GM18909 (cell line): Measurements from ENCODE around the gene SMU1.
A peak's percentile ranks its signal among the peaks of the same experiment; 100 is the strongest.
"Not testable (repeated sequence)": the region's sequence is repeated elsewhere in the genome, so short reads cannot be mapped to it uniquely, and the experiment has no call there.

Experiments used
- ATAC-seq: cut with Tn5 transposase; IDR thresholded peaks from one replicate; pipeline ENCODE4 v1.9.1; 2021; ENCODE audit warnings: mild to moderate bottlenecking; ENCODE audit not compliant: unreplicated experiment, poor library complexity

Gene SMU1

DNA sequence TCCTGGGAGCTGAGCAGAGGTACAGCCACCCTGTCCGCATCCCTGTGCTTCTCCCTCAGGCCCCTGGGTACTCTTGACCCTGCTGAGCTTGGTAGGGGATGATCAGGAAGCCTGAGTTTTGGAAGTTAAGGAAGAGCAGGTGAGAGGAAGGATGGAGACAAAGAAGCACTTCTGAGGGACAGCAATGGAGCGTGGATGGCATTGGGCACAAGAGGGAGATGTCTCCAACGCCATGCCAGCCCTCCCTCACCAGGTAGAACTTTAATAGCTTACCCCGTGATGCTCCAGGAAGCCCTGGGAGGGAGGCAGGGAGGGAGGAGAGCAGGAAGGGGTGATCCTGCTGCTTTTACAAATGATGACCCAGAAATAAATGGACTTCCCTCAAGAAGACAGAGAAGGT, 29.9 kb upstream of the SMU1 start:
- ATAC-seq: no peak

DNA sequence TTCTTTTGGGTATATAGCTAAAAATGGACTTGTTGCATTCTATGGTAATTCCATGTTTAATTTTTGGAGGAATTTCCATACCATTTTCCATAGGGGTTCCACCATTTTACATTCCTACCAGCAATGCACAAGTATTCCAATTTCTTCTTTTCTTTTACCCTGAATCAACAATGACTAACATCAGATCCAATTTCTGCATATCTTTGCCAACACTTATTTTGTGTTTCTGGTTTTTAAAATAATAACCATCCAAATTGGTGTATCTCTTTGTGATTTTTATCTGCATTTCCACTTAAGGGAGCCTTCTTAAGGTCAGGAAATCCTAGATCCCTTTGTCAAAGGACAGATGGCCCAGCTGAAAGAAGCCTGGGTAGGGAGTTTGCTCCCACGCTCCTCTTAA, 29.5 kb upstream of the SMU1 start:
- ATAC-seq: no peak

DNA sequence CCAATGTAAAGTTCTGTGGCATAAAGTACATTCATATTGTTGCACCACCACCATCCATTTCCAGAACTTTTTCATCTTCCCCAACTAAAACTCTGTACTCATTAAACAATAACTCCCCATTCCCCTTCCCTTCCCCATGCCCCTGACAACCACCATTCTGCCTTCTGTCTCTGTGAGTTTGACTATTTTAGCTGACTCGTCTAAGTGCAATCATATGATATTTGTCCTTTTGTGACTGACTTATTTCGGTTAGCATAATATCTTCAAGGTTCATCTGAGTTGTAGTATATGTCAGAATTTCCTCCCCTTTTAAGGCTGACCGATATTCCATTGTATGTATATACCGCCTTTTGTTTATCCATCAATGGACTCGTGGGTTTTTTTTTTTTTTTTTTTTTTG, 29.0 kb upstream of the SMU1 start:
- ATAC-seq: no peak

DNA sequence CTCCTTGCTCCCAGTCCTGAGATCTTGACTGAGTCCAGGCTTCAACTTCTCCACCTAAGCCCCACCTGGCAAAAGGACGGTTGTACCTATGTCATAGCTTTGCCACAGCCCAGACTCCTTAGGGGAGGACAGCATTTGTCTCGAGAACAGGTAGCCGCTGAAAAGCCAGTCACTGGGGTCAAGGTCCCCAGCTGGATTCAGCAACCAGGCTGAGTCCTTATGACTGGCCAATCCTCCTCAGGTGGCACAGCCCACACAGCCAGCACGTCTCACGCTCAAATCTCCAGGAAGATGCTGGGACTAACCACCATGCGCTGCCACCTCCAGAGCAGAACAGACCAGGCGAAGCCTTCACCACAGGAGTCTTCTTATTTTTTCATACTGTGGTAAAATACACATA, 27.9 kb upstream of the SMU1 start:
- ATAC-seq: no peak

DNA sequence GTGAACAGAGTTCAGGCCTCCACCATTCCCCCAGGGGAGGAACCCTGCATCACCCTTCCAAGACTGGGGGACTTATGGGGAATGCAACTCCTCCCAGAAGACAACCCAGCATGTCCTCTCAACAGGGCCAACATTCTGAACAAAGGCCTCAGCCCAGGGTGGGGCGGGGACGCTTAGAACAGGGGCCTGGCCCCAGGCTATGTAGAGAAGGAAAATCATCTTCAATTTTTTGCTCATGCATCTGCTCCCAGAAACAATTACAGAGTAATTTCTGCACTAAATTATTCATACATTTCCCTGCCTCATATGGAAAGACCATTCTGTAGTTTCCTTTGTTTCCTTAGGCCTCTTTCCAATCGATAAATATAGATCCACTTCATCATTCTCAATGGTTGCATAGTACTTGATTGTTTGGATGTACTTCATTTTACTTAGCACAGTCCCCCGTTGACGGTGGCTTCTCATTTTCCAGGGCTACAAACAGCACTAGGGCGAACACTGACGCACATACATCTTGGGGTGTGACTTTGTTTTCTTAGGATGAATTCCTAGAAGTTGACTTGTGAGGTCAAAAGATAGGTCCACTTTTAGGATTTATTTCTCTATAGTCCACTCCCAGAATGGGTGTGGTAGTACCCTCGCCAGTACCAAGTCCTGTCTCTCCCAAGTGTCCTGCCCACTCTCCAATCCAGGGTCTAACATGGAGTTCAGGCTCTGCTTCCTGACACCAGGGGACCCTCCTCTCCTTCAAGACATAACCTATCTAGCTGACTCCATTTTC, 27.2 kb upstream of the SMU1 start:
- ATAC-seq: no peak

DNA sequence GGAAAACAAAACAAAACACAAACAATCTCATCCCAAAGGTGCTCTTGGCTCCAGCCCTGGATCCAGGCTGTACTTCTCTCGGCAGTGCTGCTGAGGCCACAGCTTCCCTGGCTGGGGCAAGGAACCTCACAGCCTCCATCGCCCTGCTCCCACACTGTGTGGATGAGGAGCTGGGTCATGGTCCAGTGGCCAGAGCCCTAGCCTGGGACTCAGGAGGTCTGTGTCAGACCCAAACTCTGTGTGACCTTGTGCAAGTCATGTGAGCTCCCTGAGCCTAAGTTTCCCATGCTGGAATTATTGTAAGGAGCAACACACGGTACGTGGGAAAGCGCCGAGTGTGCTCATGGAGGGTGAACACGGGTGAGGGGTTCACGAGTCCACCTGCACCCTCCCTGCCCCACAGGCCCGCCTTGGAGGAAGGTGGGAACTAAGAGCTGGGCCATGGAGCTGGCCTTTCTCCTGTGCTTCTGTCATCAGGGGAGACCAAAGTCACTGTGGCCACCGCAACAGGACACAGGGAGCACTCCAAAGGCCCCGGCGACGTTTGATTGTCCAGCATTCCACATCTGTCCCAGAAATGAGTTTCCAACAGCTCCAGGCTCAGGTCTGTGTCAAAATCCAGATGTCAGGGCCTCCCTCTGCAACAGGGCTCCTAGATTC, 26.2 kb upstream of the SMU1 start:
- ATAC-seq: no peak

DNA sequence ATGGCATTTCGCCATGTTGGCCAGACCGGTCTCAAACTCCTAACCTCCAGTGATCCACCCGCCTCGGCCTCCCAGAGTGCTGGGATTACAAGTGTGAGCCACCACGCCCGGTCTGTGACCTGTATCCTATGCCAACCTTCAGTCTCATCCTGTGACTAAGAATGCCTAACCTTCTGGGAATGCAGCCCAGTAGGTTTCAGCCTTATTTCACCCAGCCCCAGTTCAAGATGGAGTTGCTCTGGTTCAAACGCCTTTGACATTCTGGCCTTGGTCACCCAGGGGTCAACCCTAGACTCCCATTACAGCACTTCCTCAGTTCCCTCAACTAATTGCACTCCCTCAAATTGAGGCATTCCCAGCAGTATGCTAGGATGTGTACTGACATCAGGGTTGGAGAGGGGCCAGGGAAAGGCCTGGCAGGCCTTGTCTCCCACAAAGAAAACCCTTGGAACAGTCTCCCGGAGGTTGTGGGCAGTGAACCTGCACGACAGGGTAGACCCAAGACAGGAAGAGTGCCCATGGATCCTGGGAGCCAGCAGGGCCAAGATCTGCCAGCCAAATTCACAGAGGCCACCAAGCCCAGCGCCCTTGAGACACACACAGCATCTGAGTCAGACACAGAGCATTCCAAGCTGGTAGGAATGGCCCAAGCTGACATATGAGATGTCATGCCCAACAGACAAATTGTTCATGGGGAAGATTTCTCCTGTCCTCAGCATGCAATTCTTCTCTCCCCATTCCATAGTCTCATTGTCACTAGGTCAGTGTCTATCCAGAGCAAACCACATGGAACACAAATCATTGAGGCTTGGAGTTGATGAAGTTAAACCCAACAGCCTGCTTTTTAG, 24.9 kb upstream of the SMU1 start:
- no peak for ATAC-seq

DNA sequence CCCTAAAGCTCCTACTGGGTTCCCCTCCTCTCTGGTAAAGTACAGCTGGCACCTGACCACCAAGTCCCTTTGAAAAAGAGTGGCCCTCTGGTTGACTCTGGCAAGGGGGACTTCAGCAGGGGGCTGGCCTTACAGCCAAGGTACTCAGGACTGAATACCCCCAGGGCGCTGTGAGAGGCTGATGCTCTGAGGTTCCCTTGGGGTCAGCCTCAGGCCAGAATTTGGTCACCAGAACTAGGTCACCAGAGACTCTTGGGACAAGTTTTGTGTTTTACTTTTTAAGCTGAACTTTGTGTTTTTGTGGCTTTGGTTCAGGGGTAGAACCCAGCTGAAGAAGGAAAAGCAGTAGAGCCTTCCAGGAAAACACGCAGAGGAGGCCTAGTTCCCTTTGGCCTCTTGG, 23.3 kb upstream of the SMU1 start:
- ATAC-seq: no peak

DNA sequence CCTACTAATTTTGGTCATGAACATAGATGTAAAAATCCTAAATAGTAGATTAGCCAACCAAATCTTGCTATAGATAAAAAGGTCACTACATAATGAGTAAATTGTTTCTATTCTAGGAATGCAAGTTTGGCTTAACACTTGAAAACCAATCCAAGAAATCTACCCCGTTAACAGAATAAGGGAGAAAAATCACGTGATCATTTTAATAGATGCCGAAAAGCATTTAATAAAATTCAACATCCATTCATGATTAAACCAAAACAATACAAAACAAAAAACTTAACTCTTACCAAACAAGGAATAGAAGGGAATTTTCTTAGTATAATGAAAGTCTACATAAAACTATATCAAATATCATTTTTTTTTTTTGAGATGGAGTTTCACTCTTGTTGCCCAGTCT, 20.7 kb upstream of the SMU1 start:
- no peak for ATAC-seq

DNA sequence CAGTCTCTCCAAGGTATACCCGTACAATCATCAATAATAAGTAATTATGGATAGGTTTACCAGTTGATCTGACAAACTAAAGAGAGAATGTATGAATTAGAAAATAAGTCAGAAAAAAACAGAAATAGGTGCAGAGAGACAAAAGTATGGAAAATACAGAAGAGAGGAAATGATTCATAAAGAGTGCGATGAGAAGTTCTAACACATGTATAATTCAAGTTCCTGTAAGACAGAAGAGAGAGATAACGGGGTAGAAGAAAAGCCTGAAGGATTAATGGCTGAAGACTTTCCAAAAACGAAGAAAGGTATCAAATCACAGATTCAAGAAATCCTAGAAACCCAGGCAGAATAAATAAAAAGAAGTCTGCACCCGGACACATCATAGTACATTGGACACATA, 16.2 kb upstream of the SMU1 start:
- ATAC-seq: no peak

DNA sequence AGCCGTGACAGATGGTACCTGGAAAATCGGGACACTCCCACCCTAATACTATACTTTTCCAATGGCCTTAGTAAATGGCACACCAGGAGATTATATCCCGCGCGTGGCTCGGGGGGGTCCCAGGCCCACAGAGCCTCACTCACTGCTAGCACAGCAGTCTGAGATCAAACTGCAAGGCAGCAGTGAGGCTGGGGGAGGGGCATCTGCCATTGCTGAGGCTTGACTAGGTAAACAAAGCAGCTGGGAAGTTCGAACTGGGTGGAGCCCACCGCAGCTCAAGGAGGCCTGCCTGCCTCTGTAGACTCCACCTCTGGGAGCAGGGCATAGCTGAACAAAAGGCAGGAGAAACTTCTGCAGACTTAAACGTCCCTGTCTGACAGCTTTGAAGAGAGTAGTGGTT, 9.2 kb upstream of the SMU1 start:
- ATAC-seq: not testable (repeated sequence)

DNA sequence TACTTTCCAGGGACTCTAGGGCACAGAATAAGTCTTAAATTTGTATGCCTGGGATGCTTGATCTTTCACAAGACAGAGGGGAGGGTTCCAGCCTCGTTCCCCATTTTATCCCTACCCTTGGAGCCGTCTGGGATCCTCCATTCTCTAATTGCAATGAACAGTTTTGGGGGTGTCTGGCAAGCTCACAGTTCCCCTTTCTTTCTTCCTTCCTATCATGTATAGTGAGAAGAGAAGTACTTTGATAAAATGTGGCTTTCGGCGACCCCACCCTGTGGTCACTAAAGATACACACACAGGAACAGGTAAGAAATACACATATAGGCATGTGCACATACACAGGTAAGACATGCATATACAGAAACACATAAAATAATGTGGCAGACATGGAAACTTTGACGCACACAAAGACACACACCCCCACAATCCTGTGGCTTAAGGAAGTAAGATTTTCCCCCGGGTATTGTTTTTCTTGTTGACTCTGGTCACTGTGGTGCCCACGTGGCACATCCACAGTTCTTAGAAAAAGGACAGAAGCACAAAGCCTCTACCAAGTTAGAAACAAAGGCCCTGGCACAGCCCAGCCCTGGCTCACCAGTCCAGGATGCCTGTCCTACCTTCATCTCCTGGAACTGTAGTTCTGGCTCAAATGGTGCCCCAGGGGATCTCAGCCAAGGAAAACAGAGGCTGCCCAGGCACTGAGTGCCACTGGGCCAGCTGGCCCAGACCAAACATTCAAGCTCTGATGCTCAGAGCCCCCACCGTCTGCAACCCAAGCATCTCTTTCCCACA, 6.3 kb upstream of the SMU1 start:
- peak; percentile 37 for ATAC-seq

DNA sequence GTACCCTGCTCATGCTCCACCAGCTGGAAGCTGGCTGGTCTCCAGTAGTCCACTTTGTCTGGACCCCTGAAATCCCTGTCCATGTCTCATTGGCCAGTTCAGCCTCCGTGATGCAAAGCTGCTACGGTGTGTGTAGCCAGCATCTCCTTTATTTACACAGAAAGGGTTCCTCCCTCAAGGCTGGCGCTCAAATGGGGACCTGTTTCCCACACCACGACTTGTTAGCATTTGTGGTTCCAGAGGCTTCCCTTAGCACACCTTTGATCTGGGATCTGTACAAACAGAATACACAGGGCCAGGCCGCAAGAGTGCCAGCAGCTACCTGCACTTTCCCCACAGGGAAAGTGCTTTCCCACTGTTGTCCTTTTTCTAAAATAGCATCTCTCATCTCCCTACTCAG, 5.7 kb upstream of the SMU1 start:
- no peak for ATAC-seq

DNA sequence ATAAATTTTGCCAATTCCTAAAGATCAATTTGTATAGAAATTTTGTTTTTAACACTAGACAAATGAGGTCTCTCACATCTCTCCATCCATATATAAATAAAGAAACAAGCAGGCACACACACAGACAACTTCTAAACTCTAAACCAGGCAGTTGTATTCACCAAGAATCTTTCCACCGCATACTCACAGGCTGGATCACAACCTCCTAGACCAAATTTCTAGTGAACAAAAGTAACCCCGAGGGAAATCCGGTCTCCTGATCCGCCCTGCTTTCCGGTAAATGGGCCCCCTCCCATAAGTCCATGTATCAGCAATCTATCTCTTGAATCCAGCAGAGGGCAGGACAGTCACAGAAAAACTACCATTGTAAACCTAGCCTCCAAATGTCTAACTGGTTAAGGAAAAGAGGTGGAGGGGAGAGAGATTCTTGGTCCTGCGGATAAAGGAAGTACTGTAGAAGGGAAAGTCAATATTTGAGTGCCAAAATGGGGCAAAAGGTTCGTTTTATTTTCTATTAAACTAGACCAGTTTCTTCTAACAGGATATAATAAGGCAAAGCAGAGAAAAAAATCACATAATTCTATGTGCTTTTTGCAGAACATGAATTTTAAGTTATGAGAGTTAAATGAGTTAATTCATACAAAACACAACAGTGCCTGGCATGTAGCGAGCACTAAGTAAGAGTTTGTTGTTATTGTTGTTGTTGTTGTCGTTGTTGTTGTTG, 4.8 kb upstream of the SMU1 start:
- ATAC-seq: peak; percentile 39

DNA sequence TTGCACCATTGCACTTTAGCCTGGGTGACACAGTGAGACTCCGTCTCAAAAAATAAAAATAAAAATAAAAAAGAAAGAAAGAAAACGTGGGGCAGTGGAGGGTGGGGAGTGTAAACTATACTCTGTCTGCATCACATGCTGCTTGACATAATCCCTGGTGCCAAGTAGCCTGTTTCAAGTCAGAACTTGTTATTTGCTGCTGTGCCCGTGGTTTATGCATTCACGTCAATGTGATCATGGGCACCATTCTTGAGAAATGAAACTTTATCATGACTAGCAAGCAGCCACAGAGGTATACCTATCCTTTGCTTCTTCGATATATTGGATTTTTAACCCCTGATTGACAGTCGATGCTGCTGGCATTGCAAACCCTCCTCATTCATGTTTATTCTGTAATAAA, 4.1 kb upstream of the SMU1 start:
- ATAC-seq: no peak

DNA sequence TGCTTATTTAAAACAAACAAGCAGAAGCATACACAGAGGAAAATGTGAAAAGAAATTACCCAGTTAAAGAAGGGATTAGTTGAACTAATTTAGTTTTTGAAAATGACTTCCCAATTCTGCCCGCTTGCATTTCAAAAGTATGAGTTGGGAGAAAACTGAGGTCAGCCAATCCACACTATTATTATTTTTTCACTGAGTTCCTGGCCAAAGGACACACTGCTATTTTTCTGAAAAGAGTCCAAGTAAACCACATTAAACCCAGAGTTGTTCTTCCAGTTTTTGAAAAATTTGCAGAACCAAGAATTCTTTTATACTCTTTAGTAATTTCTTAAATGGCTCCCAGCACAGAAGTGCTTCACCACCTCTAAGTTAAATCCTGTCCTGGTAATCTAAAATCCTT, 7.5 kb downstream of the SMU1 start:
- ATAC-seq: no peak

DNA sequence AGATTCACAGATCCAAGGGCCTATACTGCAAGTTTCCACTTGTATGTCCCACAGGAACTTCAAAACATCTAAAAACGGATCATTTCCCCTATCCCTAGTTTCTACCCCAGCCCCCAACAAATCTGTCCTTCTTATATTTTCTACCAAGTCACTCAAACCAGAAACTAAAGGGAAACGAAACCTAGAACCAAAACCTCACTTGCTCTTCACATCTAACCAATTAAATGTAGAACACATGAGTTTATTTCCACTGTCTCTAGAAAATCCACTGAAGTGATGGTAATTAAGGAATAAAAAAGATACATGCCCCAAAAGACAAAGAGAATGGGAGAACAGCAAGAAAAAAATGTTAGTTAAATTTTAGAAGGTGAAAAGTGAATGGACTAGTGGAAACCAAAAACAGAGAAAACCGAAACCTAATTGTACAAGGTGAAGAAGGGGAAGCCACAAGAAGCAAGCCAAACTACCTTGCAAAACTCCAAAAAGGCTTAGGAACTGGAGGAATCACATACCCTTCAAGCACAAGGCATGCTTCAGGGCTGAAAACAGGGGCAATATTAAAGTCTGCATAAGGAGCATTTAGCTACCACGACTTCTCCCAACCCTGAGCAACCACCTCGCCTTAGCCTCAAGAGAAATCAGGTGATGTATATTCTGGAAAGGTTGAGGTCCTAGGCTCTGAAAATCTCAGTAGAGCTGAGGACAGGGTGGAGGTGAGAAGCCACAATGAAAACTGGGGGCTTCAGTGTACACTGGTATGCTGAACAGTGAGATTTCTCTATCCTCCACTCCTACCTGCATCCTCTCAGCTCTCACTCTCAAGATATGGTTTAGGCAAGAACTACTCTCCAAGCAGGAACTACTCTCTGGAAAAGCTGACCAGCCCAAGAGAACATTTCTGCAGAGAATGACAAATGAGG, 11.1 kb downstream of the SMU1 start:
- ATAC-seq: peak; percentile 83

DNA sequence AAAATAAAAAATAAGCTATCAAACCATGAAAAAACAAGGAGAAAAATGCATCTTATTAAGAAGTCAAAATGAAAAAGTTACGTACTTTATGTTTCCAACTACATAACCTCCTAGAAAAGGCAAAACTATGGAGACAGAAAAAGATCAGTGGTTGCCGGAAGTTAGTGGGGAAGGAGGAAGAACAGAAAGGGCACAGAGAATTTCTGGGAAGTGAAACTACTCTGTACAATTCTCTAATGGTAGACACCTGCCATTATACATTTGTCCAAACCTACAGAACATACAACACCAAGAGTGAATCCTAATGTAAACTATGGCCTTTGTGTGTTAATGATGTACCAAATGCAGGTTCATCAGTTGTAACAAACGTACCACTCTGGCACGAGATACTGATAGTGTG, 25.3 kb downstream of the SMU1 start:
- no peak for ATAC-seq
